ENCODE data around the gene ARHGEF11.

ARHGEF11 gene

DNA sequence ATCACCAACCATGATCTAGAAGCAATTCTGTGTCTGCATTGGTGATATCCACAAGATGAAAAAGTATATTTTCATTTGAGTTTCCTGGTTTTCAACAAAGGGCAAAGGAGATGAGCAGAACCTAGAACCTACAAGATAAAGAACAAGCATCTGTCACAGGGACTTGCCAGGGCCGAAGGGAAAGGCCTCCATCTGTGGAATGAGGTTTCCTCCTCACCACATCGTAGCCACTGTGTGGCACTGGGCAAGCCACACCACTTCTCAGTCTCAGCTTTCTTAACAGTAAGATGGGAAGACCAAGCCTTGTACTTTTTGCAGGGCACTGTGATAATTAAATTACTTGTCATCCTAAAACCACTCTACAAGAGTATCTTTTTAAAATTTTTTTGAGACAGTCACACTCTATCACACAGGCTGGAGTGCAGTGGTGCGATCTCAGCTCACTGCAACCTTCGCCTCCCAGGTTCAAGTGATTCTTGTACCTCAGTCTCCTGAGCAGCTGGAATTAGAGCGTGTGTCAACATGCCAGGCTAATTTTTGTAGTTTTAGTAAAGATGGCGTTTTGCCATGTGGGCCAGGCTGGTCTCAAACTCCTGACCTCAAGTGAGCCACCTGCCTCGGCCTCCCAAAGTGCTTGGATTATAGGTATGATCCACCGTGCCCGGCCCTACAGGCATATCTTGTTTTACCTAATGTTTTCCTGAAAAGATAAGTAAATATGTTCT lies 45.8 kb downstream of the ARHGEF11 start:
- DNase-seq, result no peak

DNA sequence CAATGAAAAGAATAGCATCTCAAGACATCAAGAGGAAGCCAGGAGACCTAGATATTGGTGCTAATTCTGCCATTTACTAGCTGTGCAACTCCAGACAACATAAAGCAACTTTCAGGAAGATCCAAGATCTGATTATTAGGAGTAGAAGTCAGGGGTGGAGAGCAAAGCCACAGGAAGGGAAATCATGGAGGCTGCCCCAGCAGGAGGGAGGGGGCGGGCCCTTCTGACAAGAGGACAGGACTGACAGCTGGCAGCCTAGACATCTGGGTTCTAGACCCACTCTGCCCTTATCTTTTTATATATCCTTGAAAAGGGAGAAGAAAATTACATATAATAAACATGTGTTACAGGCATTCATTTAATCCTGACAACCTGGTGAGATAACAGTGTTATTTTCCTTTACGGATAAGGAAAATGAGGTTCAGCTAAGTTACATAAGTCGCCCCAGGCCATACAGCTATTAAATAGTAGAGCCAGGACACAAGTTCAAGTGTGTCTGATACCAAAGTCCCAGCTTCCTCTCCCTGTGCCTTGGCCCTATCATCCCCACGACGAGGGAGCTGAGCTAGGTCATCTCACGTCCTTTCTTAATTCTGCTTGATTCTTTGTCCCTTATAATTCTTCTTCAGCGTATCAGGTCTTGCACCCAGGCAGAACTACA lies 46.6 kb downstream of the ARHGEF11 start:
- DNase-seq, result no peak

DNA sequence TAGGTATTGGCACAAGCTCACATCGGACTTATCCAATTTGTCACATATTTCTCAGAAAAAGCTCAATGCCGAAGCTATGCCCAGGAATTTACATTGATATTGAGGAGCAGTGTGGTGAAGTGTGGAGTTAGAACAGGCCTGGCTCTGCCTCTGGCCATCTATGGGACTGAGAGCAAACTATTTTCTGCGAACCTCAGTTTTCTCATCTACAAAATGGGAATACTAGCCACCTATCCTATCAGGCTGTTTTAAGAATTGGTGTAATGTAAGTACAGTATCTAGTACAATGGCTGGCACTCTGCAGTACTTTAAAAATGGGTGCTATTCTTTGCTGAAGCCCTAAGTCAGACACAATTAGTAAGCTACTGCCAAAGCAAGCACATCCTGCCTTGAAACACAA lies 47.2 kb downstream of the ARHGEF11 start:
- no peak for DNase-seq

DNA sequence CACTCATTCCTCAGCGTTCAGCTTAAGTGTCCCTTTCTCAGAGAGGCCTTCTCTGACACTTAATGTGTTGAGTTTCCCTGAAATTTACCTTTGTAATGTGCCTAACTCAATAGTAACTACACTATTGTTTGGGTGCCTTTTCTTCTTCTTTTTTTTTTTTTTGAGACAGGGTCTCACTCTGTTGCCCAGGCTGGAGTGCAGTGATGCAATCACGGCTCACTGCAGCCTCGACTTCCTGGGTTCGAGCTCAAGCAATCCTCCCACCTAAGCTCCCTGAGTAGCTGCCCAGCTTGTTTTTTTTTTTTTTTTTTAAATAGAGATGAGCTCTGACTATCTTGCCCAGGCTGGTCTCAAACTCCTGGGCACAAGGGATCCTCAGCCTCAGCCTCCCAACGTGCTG lies 50.1 kb downstream of the ARHGEF11 start:
- DNase-seq, result no peak

DNA sequence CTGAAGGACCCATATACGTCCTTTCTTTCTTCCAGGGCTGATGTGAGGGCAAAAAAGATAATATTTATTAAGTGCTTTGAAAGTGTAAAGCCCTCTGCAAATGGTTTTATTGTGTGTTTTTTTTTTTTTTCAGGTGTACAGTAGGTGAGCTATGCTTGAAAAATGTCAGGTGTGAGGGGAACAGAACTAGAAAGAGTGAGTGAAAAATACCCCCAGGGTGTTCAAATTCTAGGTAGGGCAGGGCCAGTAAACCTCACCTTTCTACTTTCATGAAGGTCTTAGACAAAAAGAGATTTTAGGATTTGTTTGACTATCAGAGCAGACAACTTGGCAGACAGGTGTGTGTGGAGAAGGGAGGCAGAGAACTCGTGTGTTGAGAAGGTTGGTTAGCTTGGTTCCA lies 51.3 kb downstream of the ARHGEF11 start:
- DNase-seq, result no peak

DNA sequence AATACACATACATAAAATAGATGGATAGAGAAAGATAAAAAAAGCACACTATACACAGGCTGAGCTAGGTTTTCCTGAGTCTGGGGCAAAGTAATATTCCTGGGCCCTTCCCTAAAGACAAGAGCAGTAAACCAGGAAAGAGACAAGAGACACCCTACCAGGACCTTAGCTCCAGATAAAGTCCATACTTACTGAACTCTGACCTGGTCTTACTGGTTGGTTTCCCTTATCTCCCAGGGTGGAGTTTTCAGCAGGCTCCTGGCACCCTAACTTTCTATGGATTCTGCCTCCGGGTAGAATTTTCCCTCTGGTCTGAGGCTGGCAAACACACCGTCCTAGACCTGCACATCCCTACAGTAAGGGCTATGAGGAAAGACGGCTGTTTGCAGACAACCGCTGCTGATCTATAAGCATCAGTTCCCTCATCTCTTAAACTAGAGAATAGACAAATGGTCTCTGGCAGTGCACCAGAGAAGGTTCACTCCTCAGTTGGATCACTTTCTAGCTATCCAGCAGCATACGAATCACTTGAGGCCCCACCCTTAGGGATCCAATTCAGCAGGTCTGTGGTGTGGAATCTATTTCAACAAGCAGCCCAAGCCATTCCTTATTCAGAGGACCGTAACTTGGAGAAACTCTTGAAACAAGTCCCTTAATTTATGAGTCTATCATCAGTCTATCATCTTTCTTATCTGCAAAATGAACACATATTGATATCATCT lies 52.0 kb downstream of the ARHGEF11 start:
- DNase-seq, result no peak

DNA sequence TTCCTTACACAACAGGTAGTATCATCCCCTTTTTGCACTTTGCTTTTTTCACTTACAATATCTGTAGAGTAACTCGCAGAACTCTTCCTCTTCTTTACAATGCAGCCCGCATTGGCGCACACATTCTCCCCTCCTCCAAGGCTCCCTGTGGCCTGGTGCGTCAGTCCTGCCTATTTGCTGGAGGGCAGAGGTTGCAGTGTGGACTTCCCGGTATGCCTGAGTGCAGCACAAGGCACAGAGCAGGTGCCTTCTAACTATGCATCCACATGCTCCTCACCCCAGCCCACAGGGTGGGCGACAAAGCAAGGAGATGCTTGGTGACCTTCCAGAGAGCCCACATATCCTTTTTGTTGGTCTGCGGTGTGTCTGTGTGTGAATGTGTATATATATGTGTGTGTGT lies 53.3 kb downstream of the ARHGEF11 start:
- no peak for DNase-seq

DNA sequence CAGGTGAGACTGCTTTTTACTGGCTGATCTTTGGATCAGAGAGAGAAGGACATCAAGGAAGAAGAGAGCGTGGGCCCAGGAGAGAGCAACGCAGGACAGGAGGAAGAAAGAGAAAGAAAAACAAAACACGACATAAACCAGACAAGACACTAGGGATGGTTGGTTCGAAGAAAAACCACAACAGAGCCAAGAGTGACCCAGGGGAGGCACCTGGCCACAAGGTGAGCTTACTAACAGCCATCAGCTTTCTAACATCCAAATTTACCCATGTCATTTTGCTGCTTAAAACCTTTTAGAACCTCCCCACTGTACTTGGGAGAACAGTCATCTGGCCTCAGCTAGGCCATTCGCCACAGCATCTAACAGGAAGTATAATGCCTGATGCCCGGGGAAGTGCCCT lies 57.8 kb downstream of the ARHGEF11 start:
- DNase-seq, result no peak

DNA sequence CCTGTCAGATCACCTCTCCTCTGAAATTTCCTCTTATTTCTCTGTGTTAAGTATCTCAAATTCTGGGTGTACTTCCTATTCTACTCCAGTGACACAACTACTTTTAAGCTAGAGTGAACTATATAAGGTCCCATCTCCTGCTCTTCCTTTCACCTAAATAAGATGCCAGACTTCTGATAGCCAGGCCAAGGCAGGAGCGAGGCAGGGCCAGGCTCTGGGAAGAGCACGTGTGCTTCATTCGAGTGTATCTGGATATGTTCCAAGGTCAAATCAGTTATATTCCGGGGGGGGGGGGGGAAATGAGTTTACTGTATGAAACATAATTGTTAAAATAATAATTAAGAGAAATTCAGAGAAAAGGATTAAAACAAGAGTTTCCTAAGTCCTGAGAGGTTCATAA lies 65.0 kb downstream of the ARHGEF11 start:
- DNase-seq, result no peak

DNA sequence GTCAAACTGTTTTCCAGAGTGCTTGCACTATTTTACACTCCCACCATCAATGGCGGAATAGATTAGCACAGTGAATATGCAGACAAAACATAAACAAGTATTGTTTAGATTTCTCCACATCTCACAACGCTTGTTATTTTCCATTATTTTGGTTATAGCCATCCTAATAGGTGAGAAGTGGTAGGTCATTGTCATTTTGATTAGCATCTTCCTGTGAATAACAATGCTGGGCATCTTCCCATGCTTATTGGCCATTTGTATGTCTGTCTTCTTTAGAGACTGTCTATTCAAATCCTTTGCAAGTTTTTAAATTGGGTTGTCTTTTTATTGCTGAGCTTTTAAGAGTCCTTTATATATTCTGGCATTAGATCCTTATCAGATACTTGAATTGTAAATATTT lies 70.5 kb downstream of the ARHGEF11 start:
- DNase-seq, result no peak

DNA sequence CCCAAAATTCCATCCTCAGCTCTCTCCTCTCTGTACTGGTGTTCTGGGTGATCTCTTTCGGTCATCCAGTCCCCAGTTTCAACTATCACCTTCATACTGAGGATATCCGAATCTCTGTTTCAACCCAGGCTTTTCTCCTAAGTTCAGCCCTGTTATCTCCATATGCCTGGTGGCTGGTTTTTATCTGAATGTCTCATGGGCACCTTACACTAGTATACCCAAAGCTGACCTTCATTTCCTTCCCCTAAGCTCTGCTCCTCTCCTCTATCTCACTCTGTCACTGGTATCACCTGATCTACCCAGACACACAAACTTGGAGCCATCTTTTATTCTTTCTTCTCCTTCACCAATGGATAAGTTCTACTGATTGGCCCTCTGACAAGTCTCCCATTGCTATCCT lies 72.1 kb downstream of the ARHGEF11 start:
- DNase-seq, result no peak

DNA sequence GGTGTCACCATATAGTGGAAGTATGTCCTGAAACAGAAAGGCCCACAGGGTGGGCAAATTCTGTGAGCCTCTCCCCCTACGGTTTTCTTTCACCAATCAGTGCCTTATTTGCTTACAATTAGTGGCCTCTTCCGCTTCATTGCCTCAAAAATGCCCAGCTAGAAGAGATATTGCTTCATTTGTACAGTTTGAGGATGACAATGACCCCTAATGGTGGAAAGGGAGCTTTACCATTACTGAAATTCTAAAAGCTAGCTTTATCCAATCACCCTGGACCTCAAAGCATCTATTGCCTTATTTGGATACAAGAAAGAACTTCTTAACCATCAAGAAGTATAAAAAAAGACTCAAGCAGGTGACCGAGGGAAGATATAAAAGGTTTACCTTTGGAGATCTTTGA lies 75.5 kb downstream of the ARHGEF11 start:
- DNase-seq, result no peak

DNA sequence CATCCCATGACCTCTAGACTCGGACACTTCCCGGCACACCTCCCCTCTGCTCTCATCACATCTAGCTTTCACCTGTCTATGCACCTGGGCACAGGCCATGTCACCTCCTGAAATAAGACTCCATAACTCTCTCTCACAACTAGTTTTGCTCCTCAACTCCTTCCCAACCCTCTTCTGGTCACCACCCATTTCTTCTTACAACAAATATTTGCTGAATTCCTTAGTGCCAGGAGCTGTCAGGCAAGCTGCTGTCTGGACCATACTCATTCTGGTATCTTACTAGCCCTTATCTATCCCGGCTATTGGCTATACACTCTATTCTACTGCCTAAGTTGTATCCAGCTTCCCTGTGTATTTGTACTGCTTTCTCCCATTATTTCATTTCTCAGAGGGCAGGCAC lies 76.0 kb downstream of the ARHGEF11 start:
- DNase-seq, result no peak

DNA sequence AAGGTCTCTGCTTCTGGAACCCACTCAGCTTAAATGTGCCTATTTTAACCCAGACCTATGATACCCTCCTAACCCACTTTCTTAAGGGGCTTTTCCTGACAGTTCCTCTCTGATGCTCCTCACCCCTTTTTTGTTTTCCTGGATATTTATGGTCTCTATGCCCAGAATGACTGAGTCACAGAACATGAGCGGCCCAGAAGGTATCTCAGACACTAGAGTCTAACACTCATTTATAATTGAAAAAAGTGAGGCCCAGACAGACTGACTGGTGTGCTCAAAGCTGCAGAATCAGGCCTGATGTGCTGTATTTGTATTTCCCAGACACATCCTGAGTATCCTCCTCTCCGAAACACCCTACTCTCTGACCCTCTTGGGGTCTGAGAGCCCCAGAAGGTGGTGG lies 81.1 kb downstream of the ARHGEF11 start:
- DNase-seq, result no peak

DNA sequence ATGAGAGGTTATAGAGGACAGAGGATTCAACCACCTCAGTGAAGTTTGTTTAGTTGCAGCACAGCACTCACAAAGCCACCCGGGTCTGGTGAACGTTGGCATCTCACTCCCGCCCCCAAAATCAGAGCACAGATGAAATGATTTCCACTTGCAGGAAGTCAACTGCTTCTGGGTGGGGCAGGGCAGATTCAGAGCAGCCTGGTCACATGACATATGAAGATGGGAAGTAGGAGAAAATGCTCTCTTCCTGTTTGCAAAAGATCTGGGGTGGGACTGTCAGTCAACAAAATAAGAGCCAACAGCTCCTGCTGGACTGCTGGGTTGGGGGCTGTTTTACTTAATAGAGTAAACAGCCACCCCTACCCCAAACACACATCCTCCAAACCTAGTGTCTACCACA lies 81.9 kb downstream of the ARHGEF11 start:
- no peak for DNase-seq

DNA sequence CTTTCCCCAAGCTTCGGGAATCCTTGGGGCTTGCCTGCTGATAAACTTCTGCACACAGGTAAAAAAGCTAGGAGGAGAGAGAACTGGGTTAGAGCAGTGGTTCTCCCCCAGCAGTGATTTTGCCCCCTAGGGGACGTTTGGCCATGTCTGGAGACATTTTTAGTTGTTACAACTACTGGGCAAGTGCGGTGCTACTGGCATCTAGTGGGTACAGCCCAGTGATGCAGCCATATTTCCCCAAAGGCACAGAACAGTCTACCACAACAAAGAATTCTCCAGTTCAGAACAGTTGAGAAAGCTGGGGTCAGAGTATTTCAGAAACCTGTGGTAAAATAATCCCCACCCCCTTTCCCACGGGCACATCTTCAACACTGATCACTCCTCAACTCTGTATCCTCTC lies 83.8 kb downstream of the ARHGEF11 start:
- DNase-seq, result no peak

DNA sequence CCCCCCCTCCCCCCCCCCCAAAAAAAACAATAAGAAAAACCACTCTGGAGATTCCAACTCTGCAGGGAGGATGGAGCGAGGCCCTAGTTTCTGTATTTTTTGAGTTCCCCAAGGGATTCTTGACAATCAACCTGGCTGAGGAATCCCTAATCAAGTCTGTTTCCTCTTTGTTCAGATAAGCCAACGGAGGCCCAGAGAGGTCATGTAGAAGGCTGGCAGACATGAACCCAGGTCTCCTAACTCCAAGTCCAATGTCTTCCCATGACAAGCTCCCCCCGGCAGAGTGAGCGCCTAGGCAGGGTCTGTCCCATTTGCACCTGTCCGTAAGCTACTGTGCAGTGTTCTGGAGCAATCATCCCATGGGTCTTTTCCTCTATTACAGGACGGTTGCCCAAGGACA lies 85.6 kb downstream of the ARHGEF11 start:
- DNase-seq, result no peak

DNA sequence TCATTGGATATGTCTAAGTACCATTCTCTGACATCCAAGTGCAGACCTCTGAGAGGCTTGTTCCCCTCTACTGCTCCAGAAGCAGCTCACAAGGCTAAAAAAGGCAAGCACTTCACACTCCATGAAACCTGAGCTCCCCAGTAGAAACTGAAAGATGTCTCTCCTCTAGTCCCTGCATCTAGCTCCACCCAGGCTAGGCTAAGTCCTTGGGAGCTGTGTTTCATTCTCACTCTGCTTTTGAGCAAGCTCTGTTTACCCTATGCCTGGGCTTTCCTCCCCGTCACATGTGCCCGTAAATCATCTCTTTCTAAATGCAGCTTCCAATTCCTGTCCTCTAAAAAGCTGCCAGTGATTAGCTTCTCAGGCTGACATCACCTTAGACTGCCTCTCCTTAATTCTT lies 86.1 kb downstream of the ARHGEF11 start:
- no peak for DNase-seq

DNA sequence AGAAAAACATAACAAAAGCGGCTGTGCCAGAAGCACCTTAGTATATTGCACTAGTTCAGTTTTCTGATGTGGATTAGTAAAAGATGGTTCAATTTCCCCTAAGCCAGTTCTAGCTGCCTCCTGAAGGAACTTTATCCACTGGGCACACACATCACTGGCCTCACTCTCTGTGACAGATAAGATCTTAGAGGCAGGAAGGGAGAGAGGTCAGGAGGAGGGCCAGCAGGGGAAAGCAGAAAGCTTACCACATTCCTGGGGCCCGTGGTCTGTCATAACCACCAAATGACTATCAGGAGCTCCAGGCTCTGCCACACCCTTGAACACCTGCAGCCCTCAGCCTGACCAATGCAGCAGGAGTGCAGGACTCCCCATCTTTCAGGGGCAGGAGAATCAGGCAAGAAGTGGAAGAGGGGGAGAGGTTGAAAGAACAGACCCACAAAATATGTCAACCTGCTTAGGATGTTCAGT lies 87.3 kb downstream of the ARHGEF11 start:
- DNase-seq, result no peak

DNA sequence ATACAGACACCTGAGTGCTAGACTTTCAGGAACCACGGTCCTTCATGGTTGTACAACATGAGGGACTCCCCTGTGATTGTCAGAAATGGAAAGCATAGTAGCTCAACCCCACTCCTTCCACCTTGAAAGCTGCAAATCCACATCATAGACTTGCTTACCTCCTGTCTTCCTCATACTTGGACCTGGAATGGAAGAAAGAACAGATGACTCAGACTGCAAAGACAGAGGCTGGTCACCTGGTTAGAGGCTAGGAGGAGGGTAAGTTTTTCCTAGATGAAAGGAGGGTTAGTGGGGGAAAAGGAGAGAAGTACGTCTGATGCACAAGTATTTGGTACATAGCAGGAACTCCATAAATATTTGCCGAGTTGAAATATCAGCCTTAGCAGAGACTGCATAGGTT lies 87.9 kb downstream of the ARHGEF11 start:
- DNase-seq, result no peak

DNA sequence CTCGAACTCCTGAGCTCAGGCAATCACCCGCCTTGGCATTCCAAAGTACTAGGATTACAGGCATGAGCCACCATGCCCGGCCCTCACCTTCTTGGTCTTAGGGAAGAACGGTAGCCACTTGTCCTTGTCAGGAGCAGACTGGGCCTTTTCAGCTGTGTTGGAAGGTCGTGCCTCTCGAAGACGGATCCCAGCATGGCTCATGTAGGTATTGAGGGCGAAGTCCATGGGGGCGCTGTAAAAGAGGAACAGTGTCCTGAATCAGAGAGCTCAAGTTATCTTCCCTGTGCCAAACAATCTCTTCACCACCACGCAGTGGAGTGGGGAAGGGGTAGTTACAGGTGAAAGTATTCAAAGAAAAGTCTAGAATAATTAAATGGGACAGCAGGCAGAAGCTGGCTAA lies 89.2 kb downstream of the ARHGEF11 start:
- DNase-seq, result no peak

DNA sequence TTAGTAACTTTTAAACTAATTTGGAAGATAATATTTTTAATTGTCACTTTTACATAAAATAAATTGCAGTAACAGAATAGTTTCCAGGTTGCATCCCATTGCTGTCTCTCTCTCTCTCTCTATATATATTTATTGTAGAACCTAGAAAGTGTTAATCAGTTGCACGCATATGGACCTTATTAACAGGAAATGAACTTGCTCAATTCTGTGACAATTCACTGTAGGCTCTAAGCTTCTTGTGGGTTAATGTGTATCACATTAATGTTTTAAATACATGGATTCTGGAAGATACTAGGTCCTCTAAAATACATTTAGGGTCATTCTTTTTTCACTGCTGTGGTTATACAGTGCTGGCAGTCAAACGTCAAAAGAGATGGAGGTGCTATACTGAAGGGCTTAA lies 92.0 kb downstream of the ARHGEF11 start:
- no peak for DNase-seq

DNA sequence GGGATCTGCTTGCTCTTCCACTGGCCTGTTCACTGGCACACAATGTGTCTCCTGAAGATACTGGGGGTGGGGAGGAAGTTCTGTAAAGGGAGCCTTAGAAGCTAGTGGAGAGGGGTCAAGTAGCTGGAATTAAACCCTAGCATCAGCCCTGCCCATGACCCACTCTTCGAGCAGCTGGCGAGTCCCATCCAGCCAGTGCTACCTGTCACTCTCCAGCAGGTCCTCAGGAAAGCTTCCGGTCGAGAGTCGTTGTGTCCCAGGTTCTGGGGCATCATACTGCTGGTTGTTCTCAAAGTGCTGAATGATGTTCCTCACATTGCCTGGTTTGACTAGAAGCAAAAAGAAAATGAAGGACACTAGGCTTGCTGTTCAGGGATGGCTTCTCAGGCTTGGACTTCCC lies 94.2 kb downstream of the ARHGEF11 start:
- no peak for DNase-seq

DNA sequence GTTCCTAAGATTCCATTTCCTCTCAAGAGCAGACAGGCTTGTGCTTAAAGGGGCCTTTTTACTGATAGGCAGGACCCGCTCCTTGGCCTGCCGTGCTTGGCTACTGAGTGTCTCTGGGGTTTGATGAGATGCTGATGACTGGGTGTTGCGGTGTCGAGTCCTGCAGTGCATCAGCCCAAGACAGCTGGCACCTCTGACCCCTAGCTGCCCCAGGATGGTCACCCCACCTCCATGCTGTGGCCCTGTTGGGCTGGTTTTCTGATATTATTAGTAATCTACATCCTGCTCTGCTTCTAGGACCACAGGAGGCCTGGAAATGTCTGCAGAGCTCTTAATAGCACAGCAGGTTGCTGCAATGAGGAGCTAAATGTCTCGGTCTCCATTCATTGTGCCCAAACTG lies 96.4 kb downstream of the ARHGEF11 start:
- DNase-seq, result no peak

Data from NCI-H774 (cell line).